Gastrocnemius medialis (tissue), 4 donors: Measurements from ENCODE around the gene TRIM5.

ENCODE experiments used
- CTCF ChIP-seq, 5 experiments: fragments of 450-650 bp in 3 of 5; fragments of 200-600 bp in 2 of 5; sonication (generic) in 2 of 5; IDR thresholded peaks in 4 of 5; conservative IDR thresholded peaks in 1 of 5; 1 replicate in 4 of 5; 2 replicates in 1 of 5; pipeline ENCODE4 v1.5.1; 2016 to 2019; ENCODE audit warnings: antibody characterized with exemption in 5 of 5, mild to moderate bottlenecking in 3 of 5, moderate library complexity in 3 of 5
- POLR2A ChIP-seq, 2 donors: fragments of 450-650 bp; IDR thresholded peaks; one replicate each; pipeline ENCODE4 v1.6.1; 2017; ENCODE audit warnings: antibody characterized with exemption in 2 of 2, mild to moderate bottlenecking in 2 of 2, moderate library complexity in 2 of 2

- TF ChIP-seq POLR2A (IDR thresholded peaks at IDR 0.05) (no peak), CTCF (IDR thresholded peaks at IDR 0.05 in 4 of 5, conservative IDR thresholded peaks at IDR 0.05 in 1 of 5) (no peak)
These were observed 41.3 kb downstream of the TRIM5 start for GRCh38 chr11:5643585-5643984.
